ENCODE measurements around the gene LHFPL6. TPM values are rescaled to one million over a fixed set of nuclear protein-coding genes. Genes with fewer than 3 reads are reported as not detected.

LHFPL6 gene
- total RNA-seq, 1 experiment from 2014 or later = 4.6 TPM

- no peaks in the 10 kb centered on the region for H3K36me3 ChIP-seq (replicated peaks; ENCODE audit: control insufficient read depth, insufficient read depth, low read length)
- DNase-seq = no peak
- H3K4me3 ChIP-seq (ENCODE audit: insufficient read depth, low read depth, low read length) = no peak overlapping the region
- no peaks in the 10 kb centered on the region for H3K27me3 ChIP-seq (ENCODE audit: control insufficient read depth, insufficient read depth, low read length)
These were observed 74.9 kb downstream of the LHFPL6 start for GRCh38 chr13:39527961-39528660.

- no peak for DNase-seq
- H3K4me3 ChIP-seq (ENCODE audit: insufficient read depth, low read depth, low read length) = no peak overlapping the region
- no peaks in the 10 kb centered on the region for H3K27me3 ChIP-seq (ENCODE audit: control insufficient read depth, insufficient read depth, low read length)
These were observed 75.7 kb downstream of the LHFPL6 start for GRCh38 chr13:39527301-39527700.

GRCh38 chr13:39526499-39526898 is 76.5 kb downstream of the LHFPL6 start:
- Histone ChIP-seq H3K4me3 (ENCODE audit: insufficient read depth, low read depth, low read length) (no peak overlapping the region), H3K27me3 (ENCODE audit: control insufficient read depth, insufficient read depth, low read length) (no peaks in the 10 kb centered on the region), H3K36me3 (replicated peaks; ENCODE audit: control insufficient read depth, insufficient read depth, low read length) (no peaks in the 10 kb centered on the region)
- no peak for DNase-seq

More at GRCh38 chr13:39527301-39527700, 75.7 kb downstream of the LHFPL6 start:
- H3K36me3 ChIP-seq (replicated peaks; ENCODE audit: control insufficient read depth, insufficient read depth, low read length) = no peaks in the 10 kb centered on the region

- no peak for DNase-seq
- Histone ChIP-seq H3K4me3 (ENCODE audit: insufficient read depth, low read depth, low read length) (no peak overlapping the region), H3K27me3 (ENCODE audit: control insufficient read depth, insufficient read depth, low read length) (no peaks in the 10 kb centered on the region), H3K36me3 (replicated peaks; ENCODE audit: control insufficient read depth, insufficient read depth, low read length) (no peaks in the 10 kb centered on the region)
These were observed 77.5 kb downstream of the LHFPL6 start for GRCh38 chr13:39525506-39525905.

GRCh38 chr13:39524795-39525194 is 78.2 kb downstream of the LHFPL6 start:
- no peak overlapping the region for H3K4me3 ChIP-seq (ENCODE audit: insufficient read depth, low read depth, low read length)
- no peaks in the 10 kb centered on the region for H3K36me3 ChIP-seq (replicated peaks; ENCODE audit: control insufficient read depth, insufficient read depth, low read length)
- no peak for DNase-seq
- no peaks in the 10 kb centered on the region; the same call in 1 of the 2 replicates for H3K27me3 ChIP-seq (ENCODE audit: control insufficient read depth, insufficient read depth, low read length)

- DNase-seq = no peak
- H3K4me3 ChIP-seq (ENCODE audit: insufficient read depth, low read depth, low read length) = no peak overlapping the region
- H3K36me3 ChIP-seq (replicated peaks; ENCODE audit: control insufficient read depth, insufficient read depth, low read length) = no peaks in the 10 kb centered on the region
- H3K27me3 ChIP-seq (ENCODE audit: control insufficient read depth, insufficient read depth, low read length) = no peaks in the 10 kb centered on the region; the same call in 1 of the 2 replicates
These were observed 80.7 kb downstream of the LHFPL6 start for GRCh38 chr13:39522329-39522728.

GRCh38 chr13:39521701-39522100 is 81.3 kb downstream of the LHFPL6 start:
- Histone ChIP-seq H3K36me3 (replicated peaks; ENCODE audit: control insufficient read depth, insufficient read depth, low read length) (no peaks in the 10 kb centered on the region), H3K4me3 (ENCODE audit: insufficient read depth, low read depth, low read length) (no peak overlapping the region), H3K27me3 (ENCODE audit: control insufficient read depth, insufficient read depth, low read length) (no peaks in the 10 kb centered on the region; the same call in 1 of the 2 replicates)
- DNase-seq = no peak

- H3K4me3 ChIP-seq (ENCODE audit: insufficient read depth, low read depth, low read length) = no peak overlapping the region
- no peaks in the 10 kb centered on the region; the same call in 1 of the 2 replicates for H3K27me3 ChIP-seq (ENCODE audit: control insufficient read depth, insufficient read depth, low read length)
- H3K36me3 ChIP-seq (replicated peaks; ENCODE audit: control insufficient read depth, insufficient read depth, low read length) = no peaks in the 10 kb centered on the region
- DNase-seq = no peak
These were observed 86.9 kb downstream of the LHFPL6 start for GRCh38 chr13:39516096-39516495.

GRCh38 chr13:39515224-39515714 is 87.7 kb downstream of the LHFPL6 start:
- Histone ChIP-seq H3K4me3 (ENCODE audit: insufficient read depth, low read depth, low read length) (no peak overlapping the region), H3K36me3 (replicated peaks; ENCODE audit: control insufficient read depth, insufficient read depth, low read length) (no peaks in the 10 kb centered on the region), H3K27me3 (ENCODE audit: control insufficient read depth, insufficient read depth, low read length) (no peaks in the 10 kb centered on the region; the same call in 1 of the 2 replicates)
- no peak for DNase-seq

GRCh38 chr13:39512687-39513086 is 90.3 kb downstream of the LHFPL6 start:
- DNase-seq = no peak
- H3K4me3 ChIP-seq (ENCODE audit: insufficient read depth, low read depth, low read length) = no peak overlapping the region
- H3K27me3 ChIP-seq (ENCODE audit: control insufficient read depth, insufficient read depth, low read length) = no peaks in the 10 kb centered on the region
- H3K36me3 ChIP-seq (replicated peaks; ENCODE audit: control insufficient read depth, insufficient read depth, low read length) = no peaks in the 10 kb centered on the region

- no peak for DNase-seq
- no peak overlapping the region for H3K4me3 ChIP-seq (ENCODE audit: insufficient read depth, low read depth, low read length)
- H3K36me3 ChIP-seq (replicated peaks; ENCODE audit: control insufficient read depth, insufficient read depth, low read length) = no peaks in the 10 kb centered on the region
- H3K27me3 ChIP-seq (ENCODE audit: control insufficient read depth, insufficient read depth, low read length) = no peaks in the 10 kb centered on the region
These were observed 92.7 kb downstream of the LHFPL6 start for GRCh38 chr13:39510316-39510695.

- DNase-seq = no peak
- Histone ChIP-seq H3K4me3 (ENCODE audit: insufficient read depth, low read depth, low read length) (no peak overlapping the region), H3K27me3 (ENCODE audit: control insufficient read depth, insufficient read depth, low read length) (no peaks in the 10 kb centered on the region), H3K36me3 (replicated peaks; ENCODE audit: control insufficient read depth, insufficient read depth, low read length) (no peaks in the 10 kb centered on the region)
These were observed 93.2 kb downstream of the LHFPL6 start for GRCh38 chr13:39509616-39510315.

GRCh38 chr13:39506559-39507390 is 96.2 kb downstream of the LHFPL6 start:
- no peak for DNase-seq

GRCh38 chr13:39505151-39505550 is 97.8 kb downstream of the LHFPL6 start:
- no peaks in the 10 kb centered on the region for H3K36me3 ChIP-seq (replicated peaks; ENCODE audit: control insufficient read depth, insufficient read depth, low read length)
- H3K27me3 ChIP-seq (ENCODE audit: control insufficient read depth, insufficient read depth, low read length) = no peaks in the 10 kb centered on the region
- DNase-seq = no peak
- no peak overlapping the region for H3K4me3 ChIP-seq (ENCODE audit: insufficient read depth, low read depth, low read length)

More at GRCh38 chr13:39506559-39507390, 96.2 kb downstream of the LHFPL6 start:
- H3K36me3 ChIP-seq (replicated peaks; ENCODE audit: control insufficient read depth, insufficient read depth, low read length) = no peaks in the 10 kb centered on the region
- no peaks in the 10 kb centered on the region for H3K27me3 ChIP-seq (ENCODE audit: control insufficient read depth, insufficient read depth, low read length)
- H3K4me3 ChIP-seq (ENCODE audit: insufficient read depth, low read depth, low read length) = no peak overlapping the region
